Tibial artery (tissue), 4 donors: ENCODE measurements around the gene C13orf46.
A peak's percentile ranks its signal among the peaks of the same experiment; 100 is the strongest.

Experiments
- DNase-seq, 2 donors: peaks; one replicate each; pipeline ENCODE4 v3.0.0-alpha.2; 2019
- H3K27ac ChIP-seq, 2 donors: fragments of 200-600 bp; sonication (generic) in 1 of 2; 1 replicate in 1 of 2; 2 replicates in 1 of 2; pipeline ENCODE4 v1.5.1; 2018 to 2019; ENCODE audit warnings: mild to moderate bottlenecking in 1 of 2
- H3K27me3 ChIP-seq, 2 donors: fragments of 200-600 bp; sonication (generic) in 1 of 2; one replicate each; pipeline versions ENCODE4 v1.5.1 to v1.6.0; 2016 to 2019
- H3K36me3 ChIP-seq, 3 donors: fragments of 200-600 bp; sonication (generic) in 2 of 3; one replicate each; pipeline ENCODE4 v1.5.1; 2016 to 2019; ENCODE audit warnings: mild to moderate bottlenecking in 2 of 3
- H3K4me1 ChIP-seq, 4 donors: fragments of 200-600 bp; sonication (generic) in 2 of 4; 1 replicate in 3 of 4; 2 replicates in 1 of 4; pipeline ENCODE4 v1.5.1; 2016 to 2019
- H3K4me3 ChIP-seq, 2 donors: fragments of 200-600 bp; sonication (generic) in 1 of 2; 1 replicate in 1 of 2; 2 replicates in 1 of 2; pipeline ENCODE4 v1.5.1; 2018 to 2019; ENCODE audit warnings: mild to moderate bottlenecking in 2 of 2
- H3K9me3 ChIP-seq, 3 donors: fragments of 200-600 bp; sonication (generic) in 1 of 3; one replicate each; pipeline ENCODE4 v1.5.1; 2016 to 2019
- intact Hi-C: fragments of 100-400 bp; cut with DNase I; formaldehyde crosslinking; loops from one replicate; pipeline ENCODE4 v1.15.0; 2023; ENCODE audit warnings: low total_unique reads
- TF ChIP-seq, protein P1 (sequence below), 2 experiments: fragments of 200-600 bp in 1 of 2; fragments of 450-650 bp in 1 of 2; IDR thresholded peaks; one replicate each; pipeline ENCODE4 v1.5.1; 2017 to 2019; ENCODE audit warnings: antibody characterized with exemption in 2 of 2, mild to moderate bottlenecking in 1 of 2, moderate library complexity in 1 of 2

Gene C13orf46

DNA sequence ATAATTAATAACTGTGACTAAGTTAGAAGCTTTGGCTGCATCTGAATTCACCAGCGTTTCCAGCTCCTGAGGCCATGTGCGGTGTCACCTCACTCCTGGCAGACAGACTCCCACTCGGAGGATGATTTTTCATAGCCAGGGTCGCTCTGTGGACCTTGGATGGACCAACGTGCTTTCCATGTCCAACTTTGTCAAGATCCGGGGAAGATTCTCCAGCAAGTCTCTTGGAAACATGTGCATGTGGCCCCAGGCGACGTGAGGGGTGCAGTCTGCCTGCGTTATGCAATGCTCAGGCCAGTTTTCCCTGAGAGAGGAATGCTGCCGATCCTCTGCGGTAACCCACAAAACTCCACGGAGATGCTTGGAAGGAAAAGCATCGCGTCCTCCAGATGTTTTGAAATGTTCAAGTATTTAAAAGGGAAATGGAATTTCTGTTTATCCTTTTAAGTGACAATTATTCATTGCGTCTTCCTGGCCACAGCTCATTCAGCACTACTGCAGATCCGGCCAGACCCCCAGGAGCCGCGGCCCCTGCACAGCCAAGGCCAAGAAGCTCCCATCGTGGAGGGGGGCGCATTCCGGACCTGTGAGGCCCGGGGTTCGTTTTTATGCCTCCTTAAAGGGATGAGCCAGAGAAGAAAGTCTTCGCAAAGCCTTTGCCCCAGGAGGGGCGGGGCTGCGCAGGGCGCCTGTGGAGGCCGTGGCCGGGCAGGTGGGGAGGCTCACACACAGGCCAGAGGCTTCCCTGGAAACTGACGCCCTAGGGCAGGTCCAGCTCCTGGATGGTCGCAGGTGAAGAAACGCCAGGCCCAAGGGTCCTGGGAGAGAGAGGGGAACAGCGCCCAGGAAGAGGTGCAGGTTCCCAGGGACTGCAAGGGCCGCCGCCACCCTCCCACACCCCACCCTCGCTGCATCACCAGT, 46.0 kb downstream of the C13orf46 start:
- H3K27ac ChIP-seq, result peak overlapping the region; percentile 80 to 83

DNA sequence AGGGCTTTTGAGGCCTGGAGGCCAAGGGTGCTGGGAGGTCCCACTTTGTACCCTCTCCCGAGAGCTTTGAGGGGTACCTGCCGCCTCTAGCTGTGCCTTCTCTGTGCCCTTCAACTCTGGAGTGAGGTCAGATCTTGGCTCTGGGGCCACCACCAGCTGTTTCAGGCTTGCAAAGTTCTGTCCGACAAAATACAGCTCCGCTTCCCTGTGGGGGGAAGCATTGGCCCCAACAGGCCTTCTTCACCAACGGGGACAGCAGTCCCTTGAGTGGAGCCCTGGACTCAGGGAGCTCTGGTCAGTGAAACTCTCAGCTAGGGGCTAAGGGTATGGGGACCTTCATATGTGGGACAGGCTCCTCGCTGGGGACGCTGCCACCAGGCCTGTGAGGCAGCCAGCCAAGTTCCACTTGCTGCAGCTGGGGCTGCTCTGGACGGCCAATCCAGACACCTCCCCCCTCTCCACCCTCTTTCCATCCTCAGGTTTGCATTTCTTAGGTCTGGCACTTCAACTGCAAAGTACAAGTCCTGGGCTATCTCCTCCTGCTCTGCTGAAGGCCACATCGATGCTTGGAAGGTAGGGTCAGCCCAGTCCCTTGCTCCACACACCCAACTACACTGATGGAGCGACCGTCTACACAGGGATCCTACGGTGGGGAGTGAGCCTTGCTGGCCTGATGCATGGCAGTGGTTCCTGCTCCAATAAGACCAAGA, 46.8 kb downstream of the C13orf46 start:
- Histone ChIP-seq H3K9me3 (peaks cover 0 to 5% (median 0%) of the 10 kb centered on the region in 3 donors), H3K27ac (peak overlapping the region; percentile 5 to 83), H3K36me3 (no peaks in the 10 kb centered on the region), H3K27me3 (no peaks in the 10 kb centered on the region), H3K4me3 (no peak overlapping the region), H3K4me1 (peaks cover 3 to 38% (median 32%) of the 10 kb centered on the region in 4 donors)
- intact Hi-C loops, result no loop called here
- TF ChIP-seq, protein P1, sequence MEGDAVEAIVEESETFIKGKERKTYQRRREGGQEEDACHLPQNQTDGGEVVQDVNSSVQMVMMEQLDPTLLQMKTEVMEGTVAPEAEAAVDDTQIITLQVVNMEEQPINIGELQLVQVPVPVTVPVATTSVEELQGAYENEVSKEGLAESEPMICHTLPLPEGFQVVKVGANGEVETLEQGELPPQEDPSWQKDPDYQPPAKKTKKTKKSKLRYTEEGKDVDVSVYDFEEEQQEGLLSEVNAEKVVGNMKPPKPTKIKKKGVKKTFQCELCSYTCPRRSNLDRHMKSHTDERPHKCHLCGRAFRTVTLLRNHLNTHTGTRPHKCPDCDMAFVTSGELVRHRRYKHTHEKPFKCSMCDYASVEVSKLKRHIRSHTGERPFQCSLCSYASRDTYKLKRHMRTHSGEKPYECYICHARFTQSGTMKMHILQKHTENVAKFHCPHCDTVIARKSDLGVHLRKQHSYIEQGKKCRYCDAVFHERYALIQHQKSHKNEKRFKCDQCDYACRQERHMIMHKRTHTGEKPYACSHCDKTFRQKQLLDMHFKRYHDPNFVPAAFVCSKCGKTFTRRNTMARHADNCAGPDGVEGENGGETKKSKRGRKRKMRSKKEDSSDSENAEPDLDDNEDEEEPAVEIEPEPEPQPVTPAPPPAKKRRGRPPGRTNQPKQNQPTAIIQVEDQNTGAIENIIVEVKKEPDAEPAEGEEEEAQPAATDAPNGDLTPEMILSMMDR (IDR thresholded peaks at IDR 0.05), result no peak
- DNase-seq, result peak; percentile 20 to 68

More for the DNA sequence above, 46.0 kb downstream of the C13orf46 start:
- TF ChIP-seq, protein P1 (IDR thresholded peaks at IDR 0.05), result no peak
- H3K27me3 ChIP-seq, result no peaks in the 10 kb centered on the region
- intact Hi-C loops, result no loop called here
- H3K9me3 ChIP-seq, result no peaks in the 10 kb centered on the region
- peak; percentile 84 to 87 for DNase-seq
- H3K36me3 ChIP-seq, result no peaks in the 10 kb centered on the region
- no peak overlapping the region for H3K4me3 ChIP-seq
- peaks cover 3 to 38% (median 30%) of the 10 kb centered on the region in 4 donors for H3K4me1 ChIP-seq

DNA sequence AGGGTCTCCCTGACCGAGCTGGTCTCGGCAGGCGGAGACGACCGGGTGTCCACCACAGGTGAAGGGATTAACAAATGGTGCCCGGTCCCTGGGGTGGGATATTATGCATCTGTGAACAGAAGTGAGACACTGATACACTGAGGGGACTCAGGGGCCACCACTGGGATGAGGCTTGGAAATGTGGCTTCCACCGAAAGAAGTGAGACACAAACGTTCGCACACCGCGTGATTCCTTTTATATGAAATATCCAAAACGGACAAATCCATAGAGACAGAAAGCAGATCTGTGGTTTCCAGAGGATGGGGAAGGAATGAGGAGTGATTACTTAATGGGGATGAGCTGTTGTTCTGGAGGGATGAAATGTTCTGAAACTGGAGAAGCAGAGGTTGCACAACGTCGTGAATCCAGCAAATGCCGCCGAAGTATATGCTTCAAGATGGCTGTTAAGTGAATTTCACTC, 47.5 kb downstream of the C13orf46 start:
- H3K36me3 ChIP-seq, result no peaks in the 10 kb centered on the region
- peaks cover 0 to 13% (median 4%) of the 10 kb centered on the region in 3 donors for H3K9me3 ChIP-seq
- intact Hi-C loops, result no loop called here
- no peaks in the 10 kb centered on the region for H3K27me3 ChIP-seq
- DNase-seq, result peak; percentile 23 to 66
- no peak overlapping the region for H3K4me3 ChIP-seq
- peaks cover 3 to 38% (median 32%) of the 10 kb centered on the region in 4 donors for H3K4me1 ChIP-seq
- TF ChIP-seq, protein P1 (IDR thresholded peaks at IDR 0.05), result no peak
- peak overlapping the region in 1 of 2 donors; percentile 5 for H3K27ac ChIP-seq

DNA sequence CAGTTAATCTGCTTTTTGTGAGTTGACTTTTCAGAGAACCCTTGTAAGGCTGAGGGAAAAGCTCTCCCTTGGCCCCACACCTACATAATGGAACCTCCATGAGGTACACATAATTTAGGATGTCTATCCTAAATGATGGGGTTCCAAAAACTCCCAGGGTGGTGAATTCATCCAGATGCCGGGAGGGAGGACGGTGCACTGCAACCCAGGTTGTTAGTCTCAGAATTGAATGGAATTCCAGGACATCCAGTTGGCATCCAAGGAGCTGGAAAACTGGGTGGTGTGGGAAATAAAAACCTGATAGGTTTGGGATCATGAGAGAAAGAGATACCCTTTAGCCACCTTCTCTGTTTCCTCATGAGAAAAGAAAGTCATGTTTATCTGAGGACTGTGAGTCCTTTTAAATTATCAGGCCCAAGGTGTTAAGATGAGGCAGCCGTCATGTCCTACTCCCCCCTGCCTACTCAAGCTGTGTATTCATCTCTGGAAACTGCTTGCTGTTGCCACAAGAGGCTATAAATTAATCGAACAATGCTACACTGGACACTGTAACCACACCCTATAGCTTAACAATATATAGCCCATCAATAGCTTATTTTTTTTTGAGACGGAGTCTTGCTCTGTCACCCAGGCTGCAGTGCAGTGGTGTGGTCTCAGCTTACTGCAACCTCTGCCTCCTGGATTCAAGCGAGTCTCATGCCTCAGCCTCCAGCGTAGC, 49.5 kb downstream of the C13orf46 start:
- no peaks in the 10 kb centered on the region for H3K36me3 ChIP-seq
- peaks cover 3 to 28% (median 23%) of the 10 kb centered on the region in 4 donors for H3K4me1 ChIP-seq
- no peak overlapping the region for H3K4me3 ChIP-seq
- H3K9me3 ChIP-seq, result peaks cover 0 to 14% (median 4%) of the 10 kb centered on the region in 3 donors
- H3K27me3 ChIP-seq, result no peaks in the 10 kb centered on the region
- TF ChIP-seq, protein P1 (IDR thresholded peaks at IDR 0.05), result no peak
- no peak for DNase-seq
- intact Hi-C loops, result no loop called here
- H3K27ac ChIP-seq, result no peak overlapping the region

DNA sequence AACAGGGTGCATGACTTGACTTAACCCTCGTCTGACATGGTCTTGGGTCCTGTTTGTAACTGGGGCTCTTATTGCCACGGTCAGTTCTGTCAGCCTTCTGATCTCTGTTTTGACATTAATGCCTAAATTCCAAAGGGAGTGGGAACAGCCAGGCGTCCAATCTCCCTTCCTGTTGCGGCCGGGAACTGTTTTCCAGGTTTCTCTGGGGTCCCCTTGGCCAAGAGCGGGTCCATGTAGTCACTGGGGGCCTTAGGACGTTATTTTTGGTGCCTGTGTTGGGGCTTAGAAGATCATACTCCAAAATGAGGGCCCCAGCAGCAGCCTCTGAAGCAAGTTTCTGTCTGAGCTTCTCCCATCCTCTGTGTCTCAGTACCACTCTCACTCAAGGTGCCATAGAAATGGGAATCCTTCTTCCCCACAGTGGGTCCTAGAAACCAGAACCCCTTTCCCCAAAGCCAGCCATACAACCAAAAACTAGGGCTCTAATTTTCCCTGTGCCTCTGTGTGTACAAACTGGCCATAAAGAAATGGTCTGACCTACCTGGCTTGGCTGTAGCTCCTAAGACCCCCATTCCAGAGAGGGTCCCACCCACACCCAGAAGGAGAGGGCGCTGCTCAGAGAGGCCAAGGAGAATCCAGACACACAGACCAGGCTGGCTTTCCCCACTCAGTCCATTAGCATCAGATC, 50.4 kb downstream of the C13orf46 start:
- no peak overlapping the region for H3K4me3 ChIP-seq
- DNase-seq, result peak in 1 of 2 donors; percentile 10

More for the DNA sequence above, 50.4 kb downstream of the C13orf46 start:
- TF ChIP-seq, protein P1 (IDR thresholded peaks at IDR 0.05), result no peak
- Histone ChIP-seq H3K9me3 (peaks cover 0 to 14% (median 4%) of the 10 kb centered on the region in 3 donors), H3K27ac (no peak overlapping the region), H3K36me3 (no peaks in the 10 kb centered on the region), H3K4me1 (peaks cover 3 to 20% (median 16%) of the 10 kb centered on the region in 4 donors), H3K27me3 (no peaks in the 10 kb centered on the region)
- intact Hi-C loops, result no loop called here
